Nephron progenitor cell (in vitro differentiated cells): ENCODE measurements around the gene YWHAB.

Experiments used
- DNase-seq: peaks from one replicate; pipeline ENCODE4 v3.0.0; 2021
- H3K27ac Mint-ChIP-seq: 2 replicates; pipeline ENCODE4 v1.8.0; 2021; ENCODE audit warnings: mild to moderate bottlenecking, moderate library complexity, mixed read lengths
- H3K27me3 Mint-ChIP-seq: 2 replicates; pipeline ENCODE4 v1.8.0; 2021; ENCODE audit warnings: mild to moderate bottlenecking, low read depth, mixed read lengths; ENCODE audit not compliant: poor library complexity
- H3K36me3 Mint-ChIP-seq: 2 replicates; pipeline ENCODE4 v1.8.0; 2021; ENCODE audit warnings: low read depth, mixed read lengths
- H3K4me1 Mint-ChIP-seq: 2 replicates; pipeline ENCODE4 v1.8.0; 2021; ENCODE audit warnings: mixed read lengths
- H3K4me3 Mint-ChIP-seq: 2 replicates; pipeline ENCODE4 v1.8.0; 2021; ENCODE audit warnings: mild to moderate bottlenecking, moderate library complexity, mixed read lengths
- H3K9me3 Mint-ChIP-seq: 2 replicates; pipeline ENCODE4 v1.8.0; 2021; ENCODE audit warnings: mild to moderate bottlenecking, moderate library complexity, mixed read lengths
- CTCF ChIP-seq: fragments of 200-600 bp; sonication (generic); IDR thresholded peaks from 2 replicates; pipeline ENCODE4 v1.5.0; 2021; ENCODE audit warnings: antibody characterized with exemption

YWHAB gene

GRCh38 chr20:44850837-44851236 lies 34.7 kb upstream of the YWHAB start:
- H3K27me3 Mint-ChIP-seq = peaks cover 6% of the 10 kb centered on the region
- TF ChIP-seq CTCF = no peak
- H3K36me3 Mint-ChIP-seq = peaks cover 5% of the 10 kb centered on the region
- no peak overlapping the region for H3K4me3 Mint-ChIP-seq
- DNase-seq = no peak
- no peak overlapping the region for H3K27ac Mint-ChIP-seq
- H3K9me3 Mint-ChIP-seq = peaks cover 11% of the 10 kb centered on the region
- H3K4me1 Mint-ChIP-seq = no peaks in the 10 kb centered on the region

- Mint-ChIP-seq H3K27me3 (peaks cover 6% of the 10 kb centered on the region), H3K27ac (no peak overlapping the region), H3K9me3 (peaks cover 14% of the 10 kb centered on the region), H3K4me3 (no peak overlapping the region), H3K4me1 (no peaks in the 10 kb centered on the region), H3K36me3 (peaks cover 5% of the 10 kb centered on the region)
- no peak for DNase-seq
- no peak for TF ChIP-seq CTCF
Measured at GRCh38 chr20:44851545-44851944, 34.0 kb upstream of the YWHAB start.

- H3K4me1 Mint-ChIP-seq = peaks cover 21% of the 10 kb centered on the region
- H3K36me3 Mint-ChIP-seq = peaks cover 5% of the 10 kb centered on the region
- H3K4me3 Mint-ChIP-seq = no peak overlapping the region
- H3K27ac Mint-ChIP-seq = no peak overlapping the region
- H3K27me3 Mint-ChIP-seq = peaks cover 10% of the 10 kb centered on the region
- H3K9me3 Mint-ChIP-seq = peaks cover 18% of the 10 kb centered on the region
- no peak for DNase-seq
- no peak for TF ChIP-seq CTCF
Measured at GRCh38 chr20:44856442-44856841, 29.1 kb upstream of the YWHAB start.

- no peak for DNase-seq
- peaks cover 26% of the 10 kb centered on the region for H3K4me1 Mint-ChIP-seq
- no peak overlapping the region for H3K27ac Mint-ChIP-seq
- peaks cover 5% of the 10 kb centered on the region for H3K36me3 Mint-ChIP-seq
- peaks cover 10% of the 10 kb centered on the region for H3K27me3 Mint-ChIP-seq
- no peak overlapping the region for H3K4me3 Mint-ChIP-seq
- peaks cover 18% of the 10 kb centered on the region for H3K9me3 Mint-ChIP-seq
- no peak for TF ChIP-seq CTCF
Measured at GRCh38 chr20:44856856-44857448, 28.6 kb upstream of the YWHAB start.

- H3K4me3 Mint-ChIP-seq = no peak overlapping the region
Measured at GRCh38 chr20:44858606-44859360, 26.7 kb upstream of the YWHAB start.

More at GRCh38 chr20:44858606-44859360, 26.7 kb upstream of the YWHAB start:
- DNase-seq = no peak
- Mint-ChIP-seq H3K4me1 (peaks cover 38% of the 10 kb centered on the region), H3K27ac (no peak overlapping the region), H3K9me3 (peaks cover 18% of the 10 kb centered on the region), H3K36me3 (peaks cover 5% of the 10 kb centered on the region), H3K27me3 (peaks cover 9% of the 10 kb centered on the region)
- no peak for TF ChIP-seq CTCF
